Common myeloid progenitor, CD34-positive (primary cell): ENCODE measurements around the gene IDH2.
A peak's percentile ranks its signal among the peaks of the same experiment; 100 is the strongest.

Experiments used
- CTCF ChIA-PET: fragments of 350-600 bp; sonication (Branson Sonifier 250); formaldehyde crosslinking; loops from one replicate; lab custom pipeline; 2021; ENCODE audit warnings: antibody characterized with exemption; lab: Charles Lee
- POLR2A ChIA-PET: fragments of 350-600 bp; sonication (Branson Sonifier 250); formaldehyde crosslinking; loops from one replicate; lab custom pipeline; 2021; ENCODE audit warnings: antibody characterized with exemption; lab: Charles Lee
- DNase-seq, 3 donors: peaks; one replicate each; pipeline versions ENCODE4 v3.0.0 to v3.0.0-alpha.2; 2013
- H3K27ac ChIP-seq, 2 experiments: 1 replicate in 1 of 2; 2 replicates in 1 of 2; pipeline ENCODE4 v1.7.0; 2013; ENCODE audit warnings: inconsistent platforms in 2 of 2, low read length in 2 of 2, mild to moderate bottlenecking in 2 of 2, low read depth in 1 of 2, moderate library complexity in 1 of 2; ENCODE audit not compliant: severe bottlenecking in 2 of 2, insufficient read depth in 1 of 2, poor library complexity in 1 of 2
- H3K27me3 ChIP-seq, 5 experiments: replicated peaks in 2 of 5; 1 replicate in 3 of 5; 2 replicates in 2 of 5; pipeline versions ENCODE4 v1.6.1 to v1.7.0; 2013; ENCODE audit warnings: low read length in 4 of 5, mild to moderate bottlenecking in 2 of 5, moderate library complexity in 2 of 5, inconsistent platforms in 1 of 5; ENCODE audit not compliant: insufficient read depth in 5 of 5, control insufficient read depth in 4 of 5
- H3K36me3 ChIP-seq, 4 experiments: 1 replicate in 2 of 4; 2 replicates in 2 of 4; pipeline versions ENCODE4 v1.6.1 to v1.7.0; 2013; ENCODE audit warnings: low read length in 3 of 4, control low read depth in 1 of 4, mild to moderate bottlenecking in 1 of 4; ENCODE audit not compliant: control insufficient read depth in 4 of 4, insufficient read depth in 4 of 4
- H3K4me1 ChIP-seq, 4 experiments: 1 replicate in 3 of 4; 2 replicates in 1 of 4; pipeline versions ENCODE4 v1.6.1 to v1.7.1; 2013; ENCODE audit warnings: low read length in 3 of 4, mild to moderate bottlenecking in 3 of 4, control low read depth in 1 of 4, inconsistent platforms in 1 of 4, moderate library complexity in 1 of 4; ENCODE audit not compliant: control insufficient read depth in 4 of 4, insufficient read depth in 4 of 4; ENCODE audit errors: control extremely low read depth in 1 of 4
- H3K4me3 ChIP-seq, 7 experiments: 1 replicate in 4 of 7; 2 replicates in 3 of 7; pipeline versions ENCODE4 v1.5.1 to v1.7.0; 2013; ENCODE audit warnings: mild to moderate bottlenecking in 7 of 7, low read length in 6 of 7, moderate library complexity in 6 of 7, inconsistent platforms in 2 of 7, low read depth in 2 of 7, control low read depth in 1 of 7; ENCODE audit not compliant: insufficient read depth in 4 of 7, control insufficient read depth in 1 of 7; ENCODE audit errors: extremely low read depth in 1 of 7
- H3K9me3 ChIP-seq, 5 experiments: 1 replicate in 4 of 5; 2 replicates in 1 of 5; pipeline versions ENCODE4 v1.6.1 to v1.7.1; 2013; ENCODE audit warnings: low read length in 4 of 5, mild to moderate bottlenecking in 2 of 5, inconsistent platforms in 1 of 5, low read depth in 1 of 5, moderate library complexity in 1 of 5; ENCODE audit not compliant: control insufficient read depth in 4 of 5, insufficient read depth in 2 of 5; ENCODE audit errors: control extremely low read depth in 1 of 5
- WGBS: methylation state at CpG from one replicate; pipeline ENCODE4 v1.1.5; 2013; ENCODE audit not compliant: insufficient coverage; 5-methylcytosine and 5-hydroxymethylcytosine counted together

IDH2 gene

DNA sequence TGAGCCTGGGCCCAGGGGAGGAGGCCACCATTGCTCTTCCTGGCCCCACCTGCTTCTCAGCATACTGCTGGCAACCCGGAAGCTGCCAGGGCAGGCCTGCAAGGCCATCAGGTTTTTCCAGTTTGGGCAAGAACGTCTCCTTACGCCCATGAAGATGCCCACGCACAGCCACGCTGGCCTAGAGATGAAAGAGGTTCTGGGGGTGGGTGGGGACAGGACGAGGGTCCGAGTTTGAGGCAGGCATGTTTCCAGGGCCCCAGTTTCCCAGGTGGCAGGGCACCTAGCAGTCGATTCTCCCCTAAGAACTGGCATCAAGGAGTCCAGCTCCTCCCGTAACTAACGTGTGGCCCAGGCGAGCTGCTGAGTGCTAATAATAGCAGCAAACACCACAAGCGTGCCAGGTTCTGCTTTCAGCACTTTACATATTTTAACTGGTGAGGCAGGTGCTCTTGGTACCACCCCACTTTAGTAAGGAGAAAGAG is 55.3 kb downstream of the IDH2 start:
- Histone ChIP-seq H3K27ac (no peak overlapping the region), H3K36me3 (peaks cover 0 to 19% (median 0%) of the 10 kb centered on the region in 4 experiments), H3K27me3 (no peaks in the 10 kb centered on the region), H3K4me3 (peak overlapping the region in 1 of 7 experiments; percentile 2), H3K4me1 (peaks cover 3 to 74% (median 32%) of the 10 kb centered on the region in 4 experiments), H3K9me3 (no peaks in the 10 kb centered on the region)
- POLR2A ChIA-PET = no interaction called here
- 44% methylated on average over 10 of the region's 12 CpGs for WGBS
- CTCF ChIA-PET = interaction anchor here (1.8 kb wide), 1 partner anchor 24 kb away, joined by 4 read pairs; no protein-coding TSS in a partner anchor
- DNase-seq = peak in 2 of 3 donors; percentile 64 to 69

DNA sequence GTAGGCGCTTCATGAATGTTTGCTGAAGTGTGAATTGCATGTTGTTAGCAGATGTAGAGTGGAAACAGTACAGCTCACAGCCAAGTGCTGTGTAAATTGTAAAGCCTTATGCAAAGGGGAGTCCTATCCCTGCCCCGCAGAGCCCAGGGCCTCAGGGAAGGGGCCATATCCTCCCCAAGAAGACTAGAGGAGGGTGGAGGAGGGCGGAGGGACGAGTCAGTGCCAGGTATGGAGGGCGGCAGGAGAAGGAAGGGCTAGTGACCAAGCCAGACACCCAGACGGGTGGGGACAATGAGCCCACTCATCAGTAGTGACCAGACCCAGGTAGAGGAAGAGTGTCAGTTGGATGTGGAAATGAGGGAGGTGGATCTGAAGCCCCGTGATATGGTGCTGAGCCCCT is 56.0 kb downstream of the IDH2 start:
- WGBS = 86% methylated on average over 7 of the region's 7 CpGs
- H3K4me1 ChIP-seq = peaks cover 3 to 70% (median 28%) of the 10 kb centered on the region in 4 experiments
- no peak overlapping the region for H3K4me3 ChIP-seq
- CTCF ChIA-PET = interaction anchor here (0.8 to 1.1 kb wide), 3 partner anchors 13 to 19 kb away, joined by 3 to 4 read pairs (median 3); no protein-coding TSS in a partner anchor
- no peak for DNase-seq
- H3K9me3 ChIP-seq = no peaks in the 10 kb centered on the region
- no peak overlapping the region for H3K27ac ChIP-seq
- no peaks in the 10 kb centered on the region for H3K27me3 ChIP-seq
- peaks cover 0 to 19% (median 0%) of the 10 kb centered on the region in 4 experiments for H3K36me3 ChIP-seq
- POLR2A ChIA-PET = no interaction called here

DNA sequence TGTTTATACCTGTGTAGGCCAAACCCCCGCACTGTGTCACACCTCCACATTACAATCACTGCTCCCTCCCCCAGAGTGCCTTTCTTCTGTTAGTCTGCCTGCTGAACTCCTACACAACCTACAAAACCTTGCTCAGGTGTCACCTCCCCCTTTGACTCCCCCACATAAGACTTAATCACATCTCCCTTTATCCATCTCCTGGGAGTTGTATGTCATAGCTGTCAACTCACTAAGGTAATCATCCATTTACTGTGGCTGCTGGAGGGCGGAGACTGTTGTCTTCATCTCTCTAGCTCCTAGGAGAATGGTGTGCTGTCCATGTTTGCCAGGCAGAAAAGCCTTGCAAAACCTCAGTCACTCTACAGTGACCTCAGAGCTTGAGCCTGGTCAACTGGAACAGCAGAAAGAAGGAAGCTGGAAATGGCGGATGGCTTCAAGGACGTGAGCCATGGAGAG is 57.3 kb downstream of the IDH2 start:
- Histone ChIP-seq H3K27me3 (no peaks in the 10 kb centered on the region), H3K27ac (no peak overlapping the region), H3K36me3 (peaks cover 0 to 19% (median 0%) of the 10 kb centered on the region in 4 experiments), H3K9me3 (no peaks in the 10 kb centered on the region), H3K4me3 (no peak overlapping the region), H3K4me1 (peaks cover 5 to 77% (median 33%) of the 10 kb centered on the region in 4 experiments)
- POLR2A ChIA-PET = no interaction called here
- CTCF ChIA-PET = interaction anchor here (0.6 to 1.3 kb wide), 4 partner anchors 12 to 40 kb away, joined by 3 to 5 read pairs (median 3); no protein-coding TSS in a partner anchor
- no peak for DNase-seq
- 97% methylated on average over 4 of the region's 4 CpGs for WGBS

- Histone ChIP-seq H3K9me3 (no peaks in the 10 kb centered on the region), H3K4me3 (no peak overlapping the region), H3K4me1 (peaks cover 5 to 79% (median 37%) of the 10 kb centered on the region in 4 experiments), H3K27ac (no peak overlapping the region), H3K27me3 (no peaks in the 10 kb centered on the region), H3K36me3 (peaks cover 0 to 19% (median 0%) of the 10 kb centered on the region in 4 experiments)
- ChIA-PET POLR2A (no interaction called here), CTCF (interaction anchor here (0.6 to 1.3 kb wide), 2 partner anchors 22 to 39 kb away, joined by 3 read pairs; no protein-coding TSS in a partner anchor)
- 98% methylated on average over 13 of the region's 14 CpGs for WGBS
- no peak for DNase-seq
These were observed 58.1 kb downstream of the IDH2 start for GRCh38 chr15:90044191-90044590.

DNA sequence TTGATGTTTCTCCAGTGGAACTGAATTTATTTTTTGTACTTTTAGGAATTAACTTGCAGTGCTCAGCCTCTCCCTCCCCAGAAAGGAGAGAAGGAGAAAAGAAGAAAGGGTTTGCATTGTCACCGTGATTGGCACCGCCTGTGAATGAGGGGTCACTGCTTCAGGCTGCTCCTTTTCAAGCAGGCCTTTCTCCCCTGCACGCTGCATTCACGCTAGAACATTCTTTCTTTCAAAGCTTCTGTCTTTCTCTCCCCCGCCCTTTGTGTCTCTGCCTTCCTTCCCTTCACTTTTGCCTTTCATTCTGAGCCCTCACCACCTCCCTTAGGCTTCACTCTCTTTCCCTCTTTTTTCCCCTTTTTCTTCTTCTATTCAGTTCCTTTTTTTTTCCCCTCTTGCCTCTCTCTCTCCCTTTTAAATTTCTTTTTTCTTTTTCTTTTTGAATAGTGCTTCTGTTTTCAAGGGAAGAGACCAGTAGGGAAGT is 58.7 kb downstream of the IDH2 start:
- ChIA-PET CTCF (interaction anchor here (0.5 to 1.2 kb wide), 2 partner anchors 27 to 104 kb away, joined by 3 to 8 read pairs; no protein-coding TSS in a partner anchor), POLR2A (no interaction called here)
- 99% methylated on average over 5 of the region's 5 CpGs for WGBS

GRCh38 chr15:90042766-90043529 is 59.3 kb downstream of the IDH2 start:
- H3K27me3 ChIP-seq = no peaks in the 10 kb centered on the region
- H3K4me1 ChIP-seq = peaks cover 7 to 78% (median 42%) of the 10 kb centered on the region in 4 experiments
- DNase-seq = no peak
- peaks cover 0 to 19% (median 0%) of the 10 kb centered on the region in 4 experiments for H3K36me3 ChIP-seq
- WGBS = 94% methylated on average over 26 of the region's 27 CpGs
- H3K4me3 ChIP-seq = no peak overlapping the region
- no peaks in the 10 kb centered on the region for H3K9me3 ChIP-seq
- H3K27ac ChIP-seq = no peak overlapping the region
- ChIA-PET POLR2A (no interaction called here), CTCF (interaction anchor here (0.5 to 1.2 kb wide), 2 partner anchors 27 to 103 kb away, joined by 3 to 8 read pairs; no protein-coding TSS in a partner anchor)

More for the DNA sequence above, 58.7 kb downstream of the IDH2 start:
- no peaks in the 10 kb centered on the region for H3K27me3 ChIP-seq
- H3K9me3 ChIP-seq = no peaks in the 10 kb centered on the region
- peaks cover 7 to 78% (median 41%) of the 10 kb centered on the region in 4 experiments for H3K4me1 ChIP-seq
- H3K4me3 ChIP-seq = no peak overlapping the region
- peaks cover 0 to 19% (median 0%) of the 10 kb centered on the region in 4 experiments for H3K36me3 ChIP-seq
- no peak overlapping the region for H3K27ac ChIP-seq
- DNase-seq = no peak
